GM20000 (cell line): ENCODE results near the gene FGD1.

Source experiments
- DNase-seq: peaks from one replicate; pipeline ENCODE4 v3.0.0; 2012; ENCODE audit warnings: low spot score
- TF ChIP-seq, protein P1 (sequence below): IDR thresholded peaks from 2 replicates; pipeline ENCODE4 v1.5.1; 2012; ENCODE audit warnings: mild to moderate bottlenecking, control low read depth; ENCODE audit errors: extremely low read depth, missing control alignments

FGD1 gene

DNA sequence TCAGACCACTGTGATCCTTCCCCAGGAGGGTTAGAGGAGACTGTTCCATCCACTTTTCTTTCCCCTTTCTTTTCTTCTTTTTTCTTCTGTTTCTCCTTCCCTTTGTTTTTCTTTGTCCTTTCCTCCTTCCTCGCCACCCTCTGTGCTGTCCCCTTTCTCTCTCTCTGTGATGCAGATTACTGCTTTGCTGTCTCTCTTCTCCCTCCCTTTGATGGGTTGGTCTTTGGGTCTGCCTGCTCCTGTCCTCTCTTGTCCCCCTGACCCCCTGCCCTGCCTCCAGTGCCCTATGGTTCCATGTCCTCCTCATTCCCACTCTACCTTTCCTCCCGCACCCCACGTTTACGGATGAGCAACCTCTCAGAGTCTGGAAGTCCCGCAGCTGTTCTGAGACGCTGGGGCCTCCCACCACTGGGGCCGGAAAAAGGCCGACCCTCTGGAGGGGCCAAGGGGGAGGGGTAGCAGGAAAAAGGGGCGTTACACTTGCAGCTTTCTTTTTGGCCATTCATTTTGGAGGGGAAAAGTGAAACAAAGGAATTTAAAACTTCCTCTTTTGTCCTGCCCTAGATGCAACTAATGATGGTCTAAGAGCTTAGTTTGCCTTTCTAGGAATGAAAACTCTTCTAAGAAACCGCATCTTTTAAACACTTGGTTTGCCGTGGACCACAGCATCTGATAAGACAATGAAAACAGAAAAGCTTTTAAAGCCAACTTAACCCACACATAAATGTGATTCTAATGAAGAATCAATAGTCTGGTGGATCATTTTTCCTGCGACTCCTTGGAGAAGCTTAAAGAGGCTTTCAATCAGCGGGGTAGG lies 80.3 kb downstream of the FGD1 start:
- TF ChIP-seq, protein P1, sequence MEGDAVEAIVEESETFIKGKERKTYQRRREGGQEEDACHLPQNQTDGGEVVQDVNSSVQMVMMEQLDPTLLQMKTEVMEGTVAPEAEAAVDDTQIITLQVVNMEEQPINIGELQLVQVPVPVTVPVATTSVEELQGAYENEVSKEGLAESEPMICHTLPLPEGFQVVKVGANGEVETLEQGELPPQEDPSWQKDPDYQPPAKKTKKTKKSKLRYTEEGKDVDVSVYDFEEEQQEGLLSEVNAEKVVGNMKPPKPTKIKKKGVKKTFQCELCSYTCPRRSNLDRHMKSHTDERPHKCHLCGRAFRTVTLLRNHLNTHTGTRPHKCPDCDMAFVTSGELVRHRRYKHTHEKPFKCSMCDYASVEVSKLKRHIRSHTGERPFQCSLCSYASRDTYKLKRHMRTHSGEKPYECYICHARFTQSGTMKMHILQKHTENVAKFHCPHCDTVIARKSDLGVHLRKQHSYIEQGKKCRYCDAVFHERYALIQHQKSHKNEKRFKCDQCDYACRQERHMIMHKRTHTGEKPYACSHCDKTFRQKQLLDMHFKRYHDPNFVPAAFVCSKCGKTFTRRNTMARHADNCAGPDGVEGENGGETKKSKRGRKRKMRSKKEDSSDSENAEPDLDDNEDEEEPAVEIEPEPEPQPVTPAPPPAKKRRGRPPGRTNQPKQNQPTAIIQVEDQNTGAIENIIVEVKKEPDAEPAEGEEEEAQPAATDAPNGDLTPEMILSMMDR: no peak
- no peak for DNase-seq

DNA sequence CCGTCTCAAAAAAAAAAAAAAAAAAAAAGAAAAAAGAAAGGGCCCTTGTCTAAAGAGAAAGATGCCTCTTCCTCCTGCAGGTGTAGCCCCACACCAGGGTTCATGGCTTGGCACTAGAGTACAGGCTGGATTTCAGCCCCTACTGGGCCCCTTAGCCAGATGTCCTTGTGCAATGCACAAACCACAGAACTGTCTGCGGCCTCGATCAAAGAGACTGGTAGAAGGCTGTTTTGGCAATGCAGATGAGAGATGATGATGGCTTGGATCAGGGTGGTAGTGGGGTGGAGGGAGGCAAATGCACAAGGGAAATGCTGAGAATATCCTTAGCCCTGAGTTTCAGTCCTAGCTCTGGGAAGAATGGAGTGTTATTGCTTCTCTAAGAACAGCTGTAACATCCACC lies 82.3 kb downstream of the FGD1 start:
- TF ChIP-seq, protein P1: no peak
- DNase-seq: no peak

DNA sequence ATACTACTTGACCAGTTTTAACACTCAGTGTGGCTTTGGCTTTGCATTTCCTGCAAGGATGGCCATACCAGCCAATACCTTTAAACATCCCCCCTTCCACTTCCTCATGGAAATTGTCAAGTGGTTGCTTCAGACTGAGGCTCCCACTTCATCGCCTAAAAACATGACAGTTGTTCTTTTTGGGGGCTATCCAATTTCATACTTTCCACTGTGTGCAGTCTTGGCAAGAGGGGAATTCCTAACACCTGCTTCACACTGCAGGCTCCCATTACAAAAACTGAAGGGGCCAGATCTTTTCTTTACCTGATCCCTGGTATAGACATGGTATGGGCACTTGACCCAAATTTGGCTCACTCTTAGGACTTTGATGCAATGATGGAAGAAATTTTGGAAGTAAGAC lies 84.3 kb downstream of the FGD1 start:
- no peak for DNase-seq
- TF ChIP-seq, protein P1: no peak

DNA sequence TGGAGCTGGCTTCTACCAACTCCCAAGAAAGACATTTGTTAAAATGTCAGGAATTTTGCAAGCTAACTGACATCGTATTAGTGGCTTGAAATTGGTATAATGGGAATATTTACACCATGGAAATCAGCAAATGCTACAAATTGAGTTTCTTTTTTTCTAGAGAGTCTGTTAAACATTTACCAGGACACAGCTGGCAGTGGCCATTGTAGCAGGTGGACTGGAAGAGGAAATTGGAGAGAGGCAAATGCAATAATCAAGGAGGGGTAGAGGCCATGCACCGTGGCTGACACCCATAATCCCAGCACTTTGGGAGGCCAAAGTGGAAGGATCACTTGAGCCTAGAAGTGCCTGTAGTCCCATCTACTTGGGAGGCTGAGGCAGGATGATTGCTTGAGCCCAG lies 88.8 kb downstream of the FGD1 start:
- TF ChIP-seq, protein P1: no peak
- DNase-seq: no peak

DNA sequence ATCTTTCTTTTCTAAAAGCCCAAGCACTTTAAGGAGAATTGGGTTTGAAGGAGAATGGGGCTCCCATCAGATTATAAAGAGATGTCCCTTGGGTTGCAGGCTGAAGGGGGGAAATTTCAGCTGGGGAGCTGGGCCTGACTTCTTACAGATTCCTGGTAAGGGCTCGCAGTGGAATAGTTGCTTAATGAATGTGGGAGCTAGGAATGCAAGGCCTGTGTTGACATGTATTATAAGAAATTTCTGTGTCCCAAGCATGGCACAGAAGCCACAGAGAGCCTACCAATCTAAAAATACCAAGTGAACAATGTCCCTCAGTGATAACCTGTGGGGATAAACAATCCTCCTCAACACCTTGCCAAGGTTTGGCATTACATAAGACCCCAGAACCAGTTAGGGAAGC lies 98.9 kb downstream of the FGD1 start:
- TF ChIP-seq, protein P1: no peak
- no peak for DNase-seq
